Activated CD4-positive, alpha-beta T cell treated with anti-CD3 and anti-CD28 coated beads, Interleukin-2, amount 10 ng/mL, durations not matched to agents 24 days and 14 days (primary cell): Measurements from ENCODE around the gene GRIK2. TPM values are rescaled to one million over a fixed set of nuclear protein-coding genes. Genes with fewer than 3 reads are reported as not detected.

Source experiments
- DNase-seq: peaks from one replicate; pipeline ENCODE4 v3.0.0; 2022
- H3K27ac Mint-ChIP-seq: one replicate; pipeline ENCODE4 v1.8.0; 2022; ENCODE audit warnings: mild to moderate bottlenecking, mixed read lengths
- H3K27me3 Mint-ChIP-seq: one replicate; pipeline ENCODE4 v1.8.0; 2022; ENCODE audit warnings: mixed read lengths
- H3K36me3 Mint-ChIP-seq: one replicate; pipeline ENCODE4 v1.8.0; 2022; ENCODE audit warnings: low read depth, mild to moderate bottlenecking, mixed read lengths
- H3K4me1 Mint-ChIP-seq: one replicate; pipeline ENCODE4 v1.8.0; 2021; ENCODE audit warnings: mixed read lengths
- H3K4me3 Mint-ChIP-seq: one replicate; pipeline ENCODE4 v1.8.0; 2022; ENCODE audit warnings: mild to moderate bottlenecking, moderate library complexity, mixed read lengths
- H3K9me3 Mint-ChIP-seq: one replicate; pipeline ENCODE4 v1.8.0; 2021; ENCODE audit warnings: mixed read lengths
- intact Hi-C: fragments of 100-400 bp; cut with micrococcal nuclease; formaldehyde crosslinking; loops from one replicate; pipeline ENCODE4 v1.15.1; 2023
- total RNA-seq: library from RNA; stranded (reverse); gene quantifications from 2 replicates; pipeline ENCODE4 v1.2.3, GENCODE V29; 2022

GRIK2 gene
- total RNA-seq, 1 donor from 2014 or later: not detected

DNA sequence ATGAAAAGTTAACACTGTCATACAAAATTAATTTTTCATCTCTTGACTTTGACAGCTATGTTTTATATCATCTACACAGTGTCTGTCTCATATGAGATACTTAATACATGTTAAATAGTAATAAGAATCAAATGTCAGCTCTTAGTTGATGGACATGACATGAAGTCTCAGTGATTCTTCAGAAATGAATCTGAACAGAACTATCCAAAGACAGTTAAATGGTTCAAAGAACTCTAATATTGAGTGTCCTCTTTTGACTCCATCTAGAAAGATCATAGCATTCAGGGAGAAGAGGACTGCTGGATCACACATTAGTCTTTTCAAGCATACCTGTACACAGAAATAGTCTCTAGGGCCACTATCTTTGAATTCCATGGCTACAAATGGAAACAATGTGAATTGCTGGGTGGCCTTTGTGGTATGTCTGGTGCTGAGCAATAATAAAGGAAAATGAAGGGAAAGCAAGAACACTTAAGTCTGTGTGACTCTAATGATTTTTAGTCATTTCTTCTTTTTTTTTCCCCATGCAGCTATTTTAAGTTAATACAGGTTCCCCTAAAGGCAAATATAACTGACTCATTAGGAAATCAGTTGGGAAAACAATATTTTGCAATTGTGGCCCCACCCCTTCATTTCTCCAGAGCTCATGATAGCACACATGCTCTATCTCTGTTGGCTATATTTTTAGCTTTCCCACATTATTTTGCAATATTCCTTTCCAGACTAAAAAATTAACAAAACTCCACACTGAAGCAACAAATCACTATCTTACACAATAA is 367.5 kb downstream of the GRIK2 start:
- no peaks in the 10 kb centered on the region for H3K4me1 Mint-ChIP-seq
- no peak overlapping the region for H3K27ac Mint-ChIP-seq
- no peak for DNase-seq
- H3K4me3 Mint-ChIP-seq: no peak overlapping the region
- H3K27me3 Mint-ChIP-seq: no peaks in the 10 kb centered on the region
- H3K9me3 Mint-ChIP-seq: no peaks in the 10 kb centered on the region
- intact Hi-C loops: no loop called here
- H3K36me3 Mint-ChIP-seq: no peaks in the 10 kb centered on the region

DNA sequence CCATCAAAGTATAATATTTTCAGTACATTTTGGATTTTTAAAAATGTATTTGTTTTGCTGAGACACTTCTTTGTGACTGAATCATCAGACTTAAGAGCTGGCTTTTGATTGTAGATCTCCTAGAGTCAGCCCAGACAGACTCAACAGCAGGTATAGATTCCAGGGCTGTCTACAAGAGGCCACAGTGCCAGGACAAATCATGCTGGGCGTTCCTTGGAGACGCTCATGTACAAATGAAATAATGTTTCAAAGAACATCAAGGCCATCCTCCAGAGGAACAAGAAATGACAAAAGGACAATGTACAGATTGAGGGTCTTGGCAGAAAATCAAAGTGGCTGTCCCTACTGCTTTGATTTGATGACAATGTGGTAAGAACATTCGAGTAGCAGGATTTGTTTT is 369.3 kb downstream of the GRIK2 start:
- no peak overlapping the region for H3K4me3 Mint-ChIP-seq
- intact Hi-C loops: no loop called here

GRCh38 chr6:101765281-101765680 is 371.8 kb downstream of the GRIK2 start:
- Mint-ChIP-seq H3K9me3 (no peaks in the 10 kb centered on the region), H3K27me3 (no peaks in the 10 kb centered on the region), H3K4me3 (no peak overlapping the region), H3K27ac (no peak overlapping the region), H3K36me3 (no peaks in the 10 kb centered on the region), H3K4me1 (no peaks in the 10 kb centered on the region)
- no peak for DNase-seq
- intact Hi-C loops: no loop called here

More for the DNA sequence above, 369.3 kb downstream of the GRIK2 start:
- Mint-ChIP-seq H3K36me3 (no peaks in the 10 kb centered on the region), H3K27ac (no peak overlapping the region), H3K27me3 (no peaks in the 10 kb centered on the region), H3K4me1 (no peaks in the 10 kb centered on the region), H3K9me3 (no peaks in the 10 kb centered on the region)
- DNase-seq: no peak

- no peak overlapping the region for H3K4me3 Mint-ChIP-seq
- DNase-seq: no peak
- intact Hi-C loops: no loop called here
- no peaks in the 10 kb centered on the region for H3K36me3 Mint-ChIP-seq
- H3K27ac Mint-ChIP-seq: no peak overlapping the region
- H3K9me3 Mint-ChIP-seq: no peaks in the 10 kb centered on the region
- H3K27me3 Mint-ChIP-seq: no peaks in the 10 kb centered on the region
- no peaks in the 10 kb centered on the region for H3K4me1 Mint-ChIP-seq
Measured at GRCh38 chr6:101770116-101770515, 376.6 kb downstream of the GRIK2 start.

- H3K36me3 Mint-ChIP-seq: no peaks in the 10 kb centered on the region
- no peaks in the 10 kb centered on the region for H3K27me3 Mint-ChIP-seq
- no peak overlapping the region for H3K4me3 Mint-ChIP-seq
- H3K27ac Mint-ChIP-seq: no peak overlapping the region
- intact Hi-C loops: no loop called here
- no peak for DNase-seq
- no peaks in the 10 kb centered on the region for H3K9me3 Mint-ChIP-seq
- no peaks in the 10 kb centered on the region for H3K4me1 Mint-ChIP-seq
Measured at GRCh38 chr6:101776919-101777350, 383.4 kb downstream of the GRIK2 start.

- Mint-ChIP-seq H3K4me1 (no peaks in the 10 kb centered on the region), H3K36me3 (no peaks in the 10 kb centered on the region), H3K27me3 (no peaks in the 10 kb centered on the region), H3K4me3 (no peak overlapping the region), H3K9me3 (no peaks in the 10 kb centered on the region), H3K27ac (no peak overlapping the region)
- DNase-seq: no peak
- intact Hi-C loops: no loop called here
Measured at GRCh38 chr6:101777646-101778045, 384.1 kb downstream of the GRIK2 start.

DNA sequence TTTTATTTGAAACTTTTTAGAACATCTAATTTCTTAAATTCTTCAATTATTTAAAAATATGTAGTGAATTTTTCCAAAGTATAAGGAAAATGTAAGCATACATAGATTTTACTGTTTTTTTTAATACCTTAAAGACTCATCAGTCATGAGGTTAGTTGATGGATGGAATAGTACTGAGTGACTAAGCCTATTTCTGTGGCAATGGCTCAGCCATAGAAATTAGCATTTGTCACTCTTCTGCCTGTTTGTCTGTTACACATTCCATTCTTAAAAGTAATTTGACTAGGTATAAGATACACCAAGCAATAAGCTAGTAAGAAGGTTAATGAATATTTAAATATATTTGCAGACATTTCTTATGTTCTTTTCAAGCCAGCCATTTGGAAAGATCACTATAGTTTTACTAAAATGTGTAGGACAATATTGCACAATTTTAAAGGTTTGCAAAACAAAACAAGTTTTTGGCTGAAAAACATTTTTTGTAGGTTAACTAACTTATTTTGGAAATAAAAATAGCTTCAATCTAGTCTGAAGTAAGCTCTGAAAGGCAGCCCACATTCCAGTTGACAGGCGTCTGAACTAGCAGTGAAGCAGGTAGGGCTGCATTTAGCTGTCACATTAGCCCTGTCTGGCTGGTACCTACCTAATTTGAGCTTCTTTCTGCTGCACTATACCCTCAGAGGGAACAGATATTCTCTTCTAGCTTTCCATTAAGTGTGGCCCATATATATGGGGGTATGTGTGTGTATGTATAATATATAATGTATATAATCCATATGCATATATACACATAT is 385.7 kb downstream of the GRIK2 start:
- Mint-ChIP-seq H3K9me3 (no peaks in the 10 kb centered on the region), H3K36me3 (no peaks in the 10 kb centered on the region), H3K27ac (no peak overlapping the region), H3K4me3 (no peak overlapping the region), H3K27me3 (no peaks in the 10 kb centered on the region), H3K4me1 (no peaks in the 10 kb centered on the region)
- intact Hi-C loops: no loop called here
- no peak for DNase-seq

GRCh38 chr6:101783287-101783686 is 389.8 kb downstream of the GRIK2 start:
- no peaks in the 10 kb centered on the region for H3K4me1 Mint-ChIP-seq
- intact Hi-C loops: no loop called here
- no peaks in the 10 kb centered on the region for H3K9me3 Mint-ChIP-seq
- H3K36me3 Mint-ChIP-seq: no peaks in the 10 kb centered on the region
- no peak overlapping the region for H3K27ac Mint-ChIP-seq
- no peak overlapping the region for H3K4me3 Mint-ChIP-seq
- no peaks in the 10 kb centered on the region for H3K27me3 Mint-ChIP-seq
- DNase-seq: no peak

GRCh38 chr6:101784094-101784493 is 390.6 kb downstream of the GRIK2 start:
- no peaks in the 10 kb centered on the region for H3K27me3 Mint-ChIP-seq
- H3K9me3 Mint-ChIP-seq: no peaks in the 10 kb centered on the region
- no peak overlapping the region for H3K4me3 Mint-ChIP-seq
- H3K27ac Mint-ChIP-seq: no peak overlapping the region
- H3K36me3 Mint-ChIP-seq: no peaks in the 10 kb centered on the region
- intact Hi-C loops: no loop called here
- no peak for DNase-seq
- no peaks in the 10 kb centered on the region for H3K4me1 Mint-ChIP-seq

DNA sequence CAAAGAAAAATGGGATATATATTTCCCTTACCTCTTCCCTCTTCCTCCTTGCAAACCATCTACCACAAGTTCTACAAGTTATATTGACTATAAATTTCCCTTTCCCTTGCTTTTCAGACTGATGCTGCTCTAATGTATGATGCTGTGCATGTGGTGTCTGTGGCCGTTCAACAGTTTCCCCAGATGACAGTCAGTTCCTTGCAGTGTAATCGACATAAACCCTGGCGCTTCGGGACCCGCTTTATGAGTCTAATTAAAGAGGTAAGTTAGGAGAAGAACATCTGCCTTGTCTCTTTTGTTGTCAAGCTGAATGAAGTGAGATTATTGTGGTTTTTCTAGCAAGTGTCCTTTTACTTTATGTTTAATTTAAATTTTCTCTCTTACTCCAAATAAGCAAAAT is 406.0 kb downstream of the GRIK2 start:
- H3K27ac Mint-ChIP-seq: no peak overlapping the region

GRCh38 chr6:101800598-101800997 is 407.1 kb downstream of the GRIK2 start:
- no peak overlapping the region for H3K4me3 Mint-ChIP-seq
- no peak overlapping the region for H3K27ac Mint-ChIP-seq
- H3K36me3 Mint-ChIP-seq: no peaks in the 10 kb centered on the region
- H3K9me3 Mint-ChIP-seq: no peaks in the 10 kb centered on the region
- no peaks in the 10 kb centered on the region for H3K27me3 Mint-ChIP-seq
- no peak for DNase-seq
- no peaks in the 10 kb centered on the region for H3K4me1 Mint-ChIP-seq
- intact Hi-C loops: no loop called here

More for the DNA sequence above, 406.0 kb downstream of the GRIK2 start:
- DNase-seq: no peak
- Mint-ChIP-seq H3K4me3 (no peak overlapping the region), H3K9me3 (no peaks in the 10 kb centered on the region), H3K27me3 (no peaks in the 10 kb centered on the region), H3K4me1 (no peaks in the 10 kb centered on the region), H3K36me3 (no peaks in the 10 kb centered on the region)
- intact Hi-C loops: no loop called here

GRCh38 chr6:101803136-101803535 is 409.6 kb downstream of the GRIK2 start:
- H3K27me3 Mint-ChIP-seq: no peaks in the 10 kb centered on the region
- H3K4me3 Mint-ChIP-seq: no peak overlapping the region
- intact Hi-C loops: no loop called here
- no peak for DNase-seq
- H3K36me3 Mint-ChIP-seq: no peaks in the 10 kb centered on the region
- no peaks in the 10 kb centered on the region for H3K4me1 Mint-ChIP-seq
- no peak overlapping the region for H3K27ac Mint-ChIP-seq
- H3K9me3 Mint-ChIP-seq: no peaks in the 10 kb centered on the region

DNA sequence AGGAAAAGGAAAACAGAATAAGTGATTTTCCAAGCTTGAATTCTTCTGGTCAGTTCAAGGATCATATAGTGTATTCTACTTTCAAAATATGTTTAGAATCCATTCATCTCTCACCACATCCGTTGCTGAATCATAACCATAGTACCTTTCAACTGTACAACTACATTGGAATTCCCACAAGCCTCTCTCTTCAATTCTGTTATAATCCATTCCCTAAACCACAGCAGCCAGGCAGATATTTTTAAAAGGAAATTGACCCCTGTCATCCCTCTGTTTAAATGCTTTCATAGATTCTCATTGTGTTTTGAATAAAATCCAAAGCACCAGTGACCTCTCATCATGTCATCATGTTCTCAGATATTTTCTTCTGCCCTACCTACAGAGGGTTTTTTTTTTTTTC is 412.7 kb downstream of the GRIK2 start:
- no peaks in the 10 kb centered on the region for H3K36me3 Mint-ChIP-seq
- no peak overlapping the region for H3K4me3 Mint-ChIP-seq
- no peaks in the 10 kb centered on the region for H3K27me3 Mint-ChIP-seq
- H3K27ac Mint-ChIP-seq: no peak overlapping the region
- H3K9me3 Mint-ChIP-seq: no peaks in the 10 kb centered on the region
- H3K4me1 Mint-ChIP-seq: no peaks in the 10 kb centered on the region
- intact Hi-C loops: no loop called here
- DNase-seq: no peak

DNA sequence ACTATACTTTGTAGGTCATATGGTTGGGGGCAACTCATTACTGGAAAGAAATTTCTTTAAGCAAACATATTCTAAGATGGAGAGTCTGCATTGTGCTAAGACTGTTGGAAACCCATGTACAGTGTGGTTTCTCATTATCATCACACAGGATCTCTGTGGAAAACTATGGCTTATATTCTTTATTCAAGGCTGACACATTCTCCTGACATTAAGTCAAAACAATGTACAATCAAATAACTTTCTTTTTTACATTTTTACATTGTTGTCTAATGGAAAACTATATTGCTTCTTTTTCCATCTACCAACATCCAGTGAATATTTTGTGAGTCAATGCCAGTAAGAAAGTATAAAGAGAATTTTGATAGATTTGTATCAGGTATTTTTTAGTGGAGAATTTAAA is 417.6 kb downstream of the GRIK2 start:
- Mint-ChIP-seq H3K36me3 (no peaks in the 10 kb centered on the region), H3K9me3 (no peaks in the 10 kb centered on the region), H3K4me3 (no peak overlapping the region), H3K27me3 (no peaks in the 10 kb centered on the region), H3K27ac (no peak overlapping the region), H3K4me1 (no peaks in the 10 kb centered on the region)
- intact Hi-C loops: no loop called here
- no peak for DNase-seq
